GM20000 (cell line): ENCODE measurements around the gene HOXA3.

Source experiments
- DNase-seq: peaks from one replicate; pipeline ENCODE4 v3.0.0; 2012; ENCODE audit warnings: low spot score
- CTCF ChIP-seq: IDR thresholded peaks from 2 replicates; pipeline ENCODE4 v1.5.1; 2012; ENCODE audit warnings: mild to moderate bottlenecking, control low read depth; ENCODE audit errors: extremely low read depth, missing control alignments

HOXA3 gene

DNA sequence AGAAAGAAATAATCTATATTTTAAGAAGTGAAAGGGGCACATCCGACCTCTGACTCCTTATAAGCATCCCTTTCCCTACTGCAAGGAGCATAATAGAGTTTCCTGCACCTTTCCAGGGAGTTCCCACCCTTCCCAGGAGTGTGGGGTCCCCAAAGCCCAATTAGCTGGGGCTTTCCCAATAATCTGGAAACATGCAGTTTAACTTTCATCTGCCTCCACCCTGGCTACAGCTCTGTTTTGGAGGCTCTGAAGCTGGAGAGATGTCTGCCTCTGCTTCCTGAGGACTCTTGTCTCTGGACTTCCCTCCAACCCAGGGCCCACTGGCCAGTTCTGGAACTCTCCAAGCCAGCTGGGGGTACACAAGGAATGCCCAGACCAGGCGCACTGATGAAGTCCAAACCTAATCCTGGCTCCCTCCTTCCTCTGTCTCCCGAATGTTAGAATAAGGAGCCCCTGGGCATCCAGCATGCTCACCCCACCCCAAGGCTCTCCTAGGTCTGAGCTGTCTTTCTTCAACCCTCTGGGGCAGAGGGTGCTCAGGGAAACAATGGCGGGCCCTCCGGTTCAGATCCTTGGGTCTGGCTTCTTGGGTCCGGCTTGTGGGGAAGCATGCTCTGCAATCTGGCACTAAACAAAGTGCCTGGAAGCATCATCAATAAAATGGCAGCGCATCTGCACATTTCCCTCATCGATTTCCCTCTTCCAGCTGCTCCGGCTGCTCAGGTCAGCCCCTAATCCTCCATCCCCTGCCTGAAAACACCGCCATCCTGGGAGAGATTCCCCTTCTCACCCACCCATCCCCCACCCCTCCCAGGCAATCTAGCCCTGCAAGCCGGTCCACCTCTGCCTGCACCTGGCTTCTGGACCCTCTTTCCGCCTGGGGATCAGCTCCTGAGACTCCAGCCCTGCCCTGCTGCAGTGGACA is 35.2 kb downstream of the HOXA3 start:
- no peak for TF ChIP-seq CTCF
- no peak for DNase-seq

GRCh38 chr7:27116031-27116961 is 36.1 kb downstream of the HOXA3 start:
- TF ChIP-seq CTCF: no peak
- no peak for DNase-seq

- no peak for DNase-seq
- no peak for TF ChIP-seq CTCF
These were observed 37.0 kb downstream of the HOXA3 start for GRCh38 chr7:27115221-27116026.

GRCh38 chr7:27114881-27115220 is 37.5 kb downstream of the HOXA3 start:
- DNase-seq: no peak
- no peak for TF ChIP-seq CTCF

DNA sequence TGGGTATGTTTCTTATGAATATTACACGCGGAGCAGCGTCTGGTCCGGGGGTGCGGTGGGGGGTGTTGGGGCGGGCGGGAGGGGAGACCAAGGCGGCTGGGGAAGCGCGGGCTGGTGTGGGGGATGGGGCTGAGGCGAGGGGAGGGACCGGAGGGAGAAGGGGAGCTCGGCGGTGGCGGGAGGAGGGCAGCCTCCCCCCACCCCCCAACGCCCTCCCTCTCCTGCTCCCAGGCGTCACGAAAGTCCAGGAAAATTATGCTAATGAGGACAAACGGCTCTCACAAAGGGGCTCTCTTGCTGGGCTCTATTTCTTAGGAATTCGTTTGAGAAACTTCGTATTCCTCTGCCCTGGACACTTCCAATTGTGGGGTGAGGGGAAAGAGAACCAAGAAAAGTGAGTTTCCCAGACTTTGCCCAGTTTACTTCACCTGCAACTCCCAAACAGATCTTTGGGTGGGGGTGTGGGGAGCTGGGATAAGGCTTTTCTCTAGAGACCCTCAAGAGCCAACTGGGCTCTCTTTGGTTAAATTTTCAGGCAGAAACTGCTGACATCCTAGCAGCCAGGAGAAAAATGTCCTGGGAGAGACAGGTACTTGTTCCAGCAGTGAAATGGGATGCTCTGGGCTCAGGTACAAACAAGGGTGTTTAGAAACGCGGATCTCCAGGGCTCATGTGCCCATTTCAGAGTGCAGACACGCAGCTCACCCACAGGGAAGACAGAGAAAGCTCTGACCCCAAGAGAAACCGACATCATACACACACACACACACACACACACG is 38.2 kb downstream of the HOXA3 start:
- no peak for TF ChIP-seq CTCF
- no peak for DNase-seq
